ENCODE results near the gene RIPPLY3. TPM values are rescaled to one million over a fixed set of nuclear protein-coding genes. Genes with fewer than 3 reads are reported as not detected.

The RIPPLY3 gene
- total and polyA plus RNA-seq, 12 donors, result 0.03 TPM; not detected in 11

- ATAC-seq (no peak), DNase-seq (no peak)
- WGBS, 2 donors, result 62 to 65% methylated on average over 9 of the region's 9 CpGs
- Histone ChIP-seq H3K36me3 (no peaks in the 10 kb centered on the region), H3K27me3 (no peaks in the 10 kb centered on the region), H3K4me1 (no peaks in the 10 kb centered on the region), H3K9me3 (no peaks in the 10 kb centered on the region), H3K27ac (no peak overlapping the region), H3K4me3 (no peak overlapping the region)
- no peak for TF ChIP-seq CTCF (IDR thresholded peaks at IDR 0.05)
- intact Hi-C loops (cut with DNase I), result no loop called here
Measured at GRCh38 chr21:37039411-37040075, 33.0 kb downstream of the RIPPLY3 start.

DNA sequence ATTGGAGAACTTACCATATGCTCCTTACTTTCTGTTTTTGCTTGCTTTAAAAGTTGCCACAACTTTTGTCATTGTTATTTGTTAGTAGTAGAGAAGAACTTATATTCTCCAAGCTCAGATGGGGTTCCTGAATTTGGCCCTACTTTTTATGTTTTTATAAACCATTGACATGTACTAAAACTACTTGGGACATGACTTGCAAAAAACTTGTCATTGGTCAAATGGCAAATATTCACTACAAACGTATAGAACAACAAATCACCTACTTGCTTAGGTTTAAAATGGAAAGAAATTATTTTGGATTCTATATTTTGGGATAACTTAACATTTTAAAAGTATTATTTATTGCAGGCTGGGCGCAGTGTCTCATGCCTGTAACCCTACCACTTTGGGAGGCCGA, 33.7 kb downstream of the RIPPLY3 start:
- Histone ChIP-seq H3K27me3 (no peaks in the 10 kb centered on the region), H3K27ac (no peak overlapping the region), H3K36me3 (no peaks in the 10 kb centered on the region), H3K4me1 (no peaks in the 10 kb centered on the region), H3K4me3 (no peak overlapping the region), H3K9me3 (no peaks in the 10 kb centered on the region)
- intact Hi-C loops (cut with DNase I), result no loop called here
- no peak for DNase-seq
- WGBS, 2 donors, result 91 to 94% methylated on average over 3 of the region's 3 CpGs
- TF ChIP-seq CTCF (IDR thresholded peaks at IDR 0.05), result no peak
- ATAC-seq, result no peak

- Histone ChIP-seq H3K9me3 (no peaks in the 10 kb centered on the region), H3K4me3 (no peak overlapping the region), H3K27me3 (peaks cover 0 to 2% (median 0%) of the 10 kb centered on the region in 7 donors), H3K4me1 (no peaks in the 10 kb centered on the region), H3K36me3 (no peaks in the 10 kb centered on the region), H3K27ac (no peak overlapping the region)
- ATAC-seq (no peak), DNase-seq (no peak)
- 95 to 97% methylated on average over 4 of the region's 4 CpGs for WGBS, 2 donors
- intact Hi-C loops (cut with DNase I), result no loop called here
- TF ChIP-seq CTCF (IDR thresholded peaks at IDR 0.05), result no peak
Measured at GRCh38 chr21:37041706-37042271, 35.3 kb downstream of the RIPPLY3 start.

DNA sequence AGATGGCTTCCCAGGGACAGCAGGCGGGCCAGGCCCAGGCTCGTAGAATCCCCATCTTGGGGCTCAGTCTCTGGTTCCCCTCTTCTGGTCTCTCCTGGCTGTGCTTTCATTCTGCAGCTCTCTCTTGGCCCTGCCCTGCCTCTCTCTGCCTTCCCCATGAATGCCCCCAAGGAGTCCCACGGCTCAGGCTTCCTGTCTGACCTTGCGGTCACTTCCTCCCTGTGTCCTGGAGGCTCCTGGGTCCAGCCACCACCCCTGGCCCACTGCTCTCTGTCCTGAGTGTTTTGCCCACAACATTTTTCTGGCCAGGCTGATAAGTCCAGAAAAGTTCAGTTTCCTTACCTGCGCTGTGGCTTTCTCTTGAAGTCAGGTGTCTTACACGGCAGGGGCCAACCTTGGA, 37.3 kb downstream of the RIPPLY3 start:
- 82 to 88% methylated on average over 6 of the region's 6 CpGs for WGBS, 2 donors
- H3K4me1 ChIP-seq, result no peaks in the 10 kb centered on the region
- H3K36me3 ChIP-seq, result no peaks in the 10 kb centered on the region
- H3K27ac ChIP-seq, result no peak overlapping the region
- no peak for DNase-seq
- H3K27me3 ChIP-seq, result peaks cover 0 to 2% (median 0%) of the 10 kb centered on the region in 7 donors
- ATAC-seq, result no peak
- H3K9me3 ChIP-seq, result no peaks in the 10 kb centered on the region
- intact Hi-C loops (cut with DNase I), result no loop called here
- no peak for TF ChIP-seq CTCF (IDR thresholded peaks at IDR 0.05)
- no peak overlapping the region for H3K4me3 ChIP-seq
